Bronchial epithelial cell (primary cell): ENCODE measurements around the gene ANKRD7. TPM values are rescaled to one million over a fixed set of nuclear protein-coding genes. Genes with fewer than 3 reads are reported as not detected.
"Not testable (repeated sequence)": the region's sequence is repeated elsewhere in the genome, so short reads cannot be mapped to it uniquely, and the experiment has no call there.

Experiments used
- DNase-seq: peaks from one replicate; pipeline ENCODE4 v3.0.0-alpha.2; 2010; ENCODE audit warnings: low read depth
- FAIRE-seq: peaks from 2 replicates; lab custom pipeline; 2011; peaks lifted over from hg19 to GRCh38; lab: Jason Lieb, UNC
- H3K27me3 ChIP-seq: 2 replicates; pipeline ENCODE4 v1.5.1; 2011; ENCODE audit warnings: low read length; ENCODE audit not compliant: control insufficient read depth, insufficient read depth
- H3K36me3 ChIP-seq: 2 replicates; pipeline ENCODE4 v1.5.1; 2011; ENCODE audit warnings: low read length; ENCODE audit not compliant: control insufficient read depth, insufficient read depth
- H3K4me3 ChIP-seq: 2 replicates; pipeline ENCODE4 v1.5.1; 2011; ENCODE audit warnings: mild to moderate bottlenecking, low read depth, low read length, control low read depth
- total RNA-seq: library from RNA; depleted of rRNA; stranded (reverse); fragments of >200 nt; gene quantifications from 2 replicates; pipeline ENCODE4 v1.2.1, GENCODE V29; 2014
- TF ChIP-seq, protein P1 (sequence below): IDR thresholded peaks from 2 replicates; pipeline ENCODE4 v1.5.1; 2011; ENCODE audit warnings: mild to moderate bottlenecking, moderate library complexity, low read length, control low read depth, inconsistent platforms; ENCODE audit not compliant: insufficient read depth, severe bottlenecking

Gene ANKRD7
- total RNA-seq, 1 donor from 2014 or later, result 0.26 TPM

DNA sequence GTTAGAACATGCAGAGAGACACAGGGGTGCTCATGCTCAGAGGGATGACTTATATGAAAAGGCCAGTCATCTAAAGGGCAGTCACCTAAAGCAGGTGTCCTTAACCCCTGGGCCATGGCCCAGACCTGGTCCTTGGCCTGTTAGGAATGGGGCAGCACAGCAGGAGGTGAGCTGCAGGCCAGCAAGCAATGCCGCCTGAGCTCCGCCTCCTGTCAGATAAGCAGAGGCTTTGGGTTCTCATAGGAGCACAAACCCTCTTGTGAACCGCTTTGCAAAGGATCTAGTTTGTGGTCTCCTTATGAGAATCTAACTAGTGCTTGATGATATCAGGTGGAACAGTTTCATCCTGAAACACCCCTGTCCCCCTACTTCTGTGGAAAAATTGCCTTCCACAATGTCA lies 14.5 kb downstream of the ANKRD7 start:
- no peaks in the 10 kb centered on the region for H3K36me3 ChIP-seq
- FAIRE-seq (no peak), DNase-seq (no peak)
- TF ChIP-seq, protein P1, sequence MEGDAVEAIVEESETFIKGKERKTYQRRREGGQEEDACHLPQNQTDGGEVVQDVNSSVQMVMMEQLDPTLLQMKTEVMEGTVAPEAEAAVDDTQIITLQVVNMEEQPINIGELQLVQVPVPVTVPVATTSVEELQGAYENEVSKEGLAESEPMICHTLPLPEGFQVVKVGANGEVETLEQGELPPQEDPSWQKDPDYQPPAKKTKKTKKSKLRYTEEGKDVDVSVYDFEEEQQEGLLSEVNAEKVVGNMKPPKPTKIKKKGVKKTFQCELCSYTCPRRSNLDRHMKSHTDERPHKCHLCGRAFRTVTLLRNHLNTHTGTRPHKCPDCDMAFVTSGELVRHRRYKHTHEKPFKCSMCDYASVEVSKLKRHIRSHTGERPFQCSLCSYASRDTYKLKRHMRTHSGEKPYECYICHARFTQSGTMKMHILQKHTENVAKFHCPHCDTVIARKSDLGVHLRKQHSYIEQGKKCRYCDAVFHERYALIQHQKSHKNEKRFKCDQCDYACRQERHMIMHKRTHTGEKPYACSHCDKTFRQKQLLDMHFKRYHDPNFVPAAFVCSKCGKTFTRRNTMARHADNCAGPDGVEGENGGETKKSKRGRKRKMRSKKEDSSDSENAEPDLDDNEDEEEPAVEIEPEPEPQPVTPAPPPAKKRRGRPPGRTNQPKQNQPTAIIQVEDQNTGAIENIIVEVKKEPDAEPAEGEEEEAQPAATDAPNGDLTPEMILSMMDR, result no peak
- H3K27me3 ChIP-seq, result no peaks in the 10 kb centered on the region
- no peak overlapping the region for H3K4me3 ChIP-seq

GRCh38 chr7:118240320-118240719 lies 15.8 kb downstream of the ANKRD7 start:
- FAIRE-seq, H3K27me3 ChIP-seq, H3K4me3 ChIP-seq, DNase-seq, H3K36me3 ChIP-seq: not testable (repeated sequence)

DNA sequence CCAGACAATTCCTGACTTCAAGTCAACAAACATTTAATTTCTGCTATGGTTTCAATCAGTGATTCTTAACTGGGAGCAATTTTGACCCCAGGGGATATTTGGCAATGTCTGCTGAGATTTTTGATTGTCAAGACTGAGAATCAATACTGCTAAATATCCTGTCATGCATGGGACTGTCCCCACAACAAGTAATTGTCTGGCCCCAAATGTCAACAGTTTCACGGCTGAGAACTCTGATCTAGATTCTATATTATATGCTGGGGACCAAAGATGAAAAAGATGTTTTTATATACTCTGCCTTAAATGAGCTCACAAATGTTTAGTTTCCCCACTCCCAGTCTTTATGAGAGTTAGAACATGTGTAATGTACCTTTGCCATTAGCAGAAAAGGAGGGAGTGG lies 19.2 kb downstream of the ANKRD7 start:
- FAIRE-seq, result no peak

DNA sequence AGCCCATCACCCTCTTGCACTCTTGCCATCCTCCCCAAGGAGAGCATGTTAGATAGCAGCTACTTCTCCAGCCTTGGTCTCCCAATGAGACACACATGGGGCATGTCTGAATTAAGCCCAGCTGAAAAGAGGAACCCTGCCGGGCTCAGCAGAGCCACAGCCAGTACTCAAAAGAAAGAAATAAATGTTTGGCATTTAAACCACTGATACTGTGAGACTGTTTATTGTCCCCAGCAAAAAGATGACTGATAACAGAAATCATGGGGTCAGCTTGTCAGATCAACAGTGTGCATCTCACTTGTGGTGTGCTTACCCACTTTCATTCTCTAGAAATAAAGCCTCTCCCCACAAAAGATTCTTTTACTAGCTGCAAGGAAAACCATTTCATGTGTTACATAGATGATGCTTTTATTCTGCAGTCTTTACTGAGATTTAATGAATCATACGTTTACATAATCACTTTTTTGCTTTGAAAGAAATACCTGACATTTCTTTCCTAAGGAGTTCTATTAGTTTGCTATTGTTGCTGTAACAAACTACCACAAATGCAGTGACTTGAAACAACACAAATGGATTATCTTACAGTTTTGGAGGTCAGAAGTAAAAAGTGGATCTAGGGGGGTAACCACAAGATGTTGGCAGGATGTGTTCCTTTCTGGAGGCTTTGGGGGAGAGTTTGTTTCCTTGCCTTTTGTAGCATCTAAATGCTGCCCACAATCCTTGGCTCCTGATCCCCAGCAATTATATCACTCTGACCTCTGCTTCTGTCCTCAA lies 20.9 kb downstream of the ANKRD7 start:
- DNase-seq (no peak), FAIRE-seq (no peak)
- TF ChIP-seq, protein P1, result no peak
- Histone ChIP-seq H3K27me3 (no peaks in the 10 kb centered on the region), H3K36me3 (no peaks in the 10 kb centered on the region), H3K4me3 (no peak overlapping the region)

More for the DNA sequence above, 19.2 kb downstream of the ANKRD7 start:
- TF ChIP-seq, protein P1, result no peak
- DNase-seq, result no peak
- H3K27me3 ChIP-seq, result no peaks in the 10 kb centered on the region
- no peaks in the 10 kb centered on the region for H3K36me3 ChIP-seq
- no peak overlapping the region for H3K4me3 ChIP-seq

DNA sequence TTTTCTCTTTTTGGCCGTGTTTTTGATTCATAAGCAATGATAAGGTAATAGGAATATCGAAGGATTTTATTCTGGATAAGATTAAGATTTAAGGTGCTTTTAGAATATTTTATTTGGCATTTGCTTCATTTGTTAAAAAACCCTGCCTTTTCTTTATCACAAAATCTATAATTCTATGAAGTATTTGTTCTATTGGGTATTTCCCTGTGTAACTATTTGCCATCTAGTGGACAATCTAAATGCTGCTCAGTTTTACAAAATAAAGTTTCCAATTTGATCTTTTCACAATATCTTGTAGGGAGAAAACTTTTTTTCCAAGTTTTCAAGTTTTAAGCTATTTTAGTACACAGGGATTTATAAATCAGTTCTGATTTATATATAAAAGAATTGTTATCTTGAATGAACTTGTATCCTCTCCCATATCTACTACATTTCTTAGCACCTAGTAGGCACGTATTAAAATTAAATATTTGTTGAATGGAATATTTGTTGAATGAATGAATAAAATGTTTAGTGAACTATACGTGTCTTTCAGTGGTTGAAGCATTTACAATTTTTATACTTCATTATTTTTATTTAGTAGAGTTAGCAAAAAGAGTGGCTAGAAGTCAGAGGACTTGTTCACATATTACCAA lies 26.5 kb downstream of the ANKRD7 start:
- Histone ChIP-seq H3K27me3 (no peaks in the 10 kb centered on the region), H3K36me3 (no peaks in the 10 kb centered on the region), H3K4me3 (no peak overlapping the region)
- TF ChIP-seq, protein P1, result peak; percentile 13
- no peak for FAIRE-seq
- DNase-seq, result no peak

DNA sequence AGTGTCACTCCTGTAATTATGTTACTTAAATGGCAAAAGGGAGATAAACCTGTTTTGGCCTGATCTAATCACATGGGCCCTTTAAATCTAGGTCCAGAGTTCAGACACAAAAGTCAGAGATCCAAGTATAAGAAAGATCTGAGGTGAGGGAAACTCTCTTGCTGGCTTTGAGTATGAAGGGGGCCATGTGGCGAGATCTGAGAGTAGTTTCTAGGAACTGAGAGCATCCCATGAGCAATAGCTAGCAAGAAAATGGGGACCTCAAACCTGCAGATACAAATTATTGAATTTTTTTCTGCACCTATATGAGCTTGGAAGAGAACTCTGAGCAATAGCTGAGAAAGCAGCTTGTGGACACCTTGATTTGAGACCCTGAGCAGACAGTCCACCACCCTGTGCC lies 27.6 kb downstream of the ANKRD7 start:
- FAIRE-seq, result no peak
- H3K36me3 ChIP-seq, result no peaks in the 10 kb centered on the region

More for the DNA sequence above, 27.6 kb downstream of the ANKRD7 start:
- TF ChIP-seq, protein P1, result no peak
- Histone ChIP-seq H3K27me3 (no peaks in the 10 kb centered on the region), H3K4me3 (no peak overlapping the region)
- no peak for DNase-seq
